HEK293T (cell line): ENCODE measurements around the gene AQP6.

Experiments
- CTCF ChIA-PET: fragments of 350-600 bp; formaldehyde crosslinking; extraction: SDS; loops from one replicate; lab custom pipeline; 2021; ENCODE audit warnings: antibody characterized with exemption, inconsistent platforms; lab: Yijun Ruan, JAX
- POLR2A ChIA-PET: fragments of 350-600 bp; formaldehyde crosslinking; extraction: SDS; loops from one replicate; lab custom pipeline; 2020; ENCODE audit warnings: antibody characterized with exemption, inconsistent platforms; lab: Yijun Ruan, JAX
- DNase-seq: peaks from one replicate; pipeline ENCODE4 v3.0.0; 2012; ENCODE audit warnings: mixed read lengths; ENCODE audit errors: extremely low spot score
- ARNT ChIP-seq: fragments of 450-650 bp; IDR thresholded peaks from 2 replicates; pipeline ENCODE4 v1.6.1; 2017; ENCODE audit warnings: mild to moderate bottlenecking
- BHLHE40 ChIP-seq: fragments of 450-650 bp; IDR thresholded peaks from 2 replicates; pipeline ENCODE4 v1.6.1; 2016; ENCODE audit warnings: mild to moderate bottlenecking, moderate library complexity, borderline replicate concordance
- CTBP1 ChIP-seq: fragments of 450-650 bp; IDR thresholded peaks from 2 replicates; pipeline ENCODE4 v1.6.1; 2016; ENCODE audit warnings: borderline replicate concordance
- ELF4 ChIP-seq: fragments of 450-650 bp; IDR thresholded peaks from 2 replicates; pipeline ENCODE4 v1.6.1; 2017; ENCODE audit warnings: antibody characterized with exemption
- FOXA1 ChIP-seq: fragments of 450-650 bp; IDR thresholded peaks from 2 replicates; pipeline ENCODE4 v1.6.1; 2016; ENCODE audit warnings: mild to moderate bottlenecking
- FOXK2 ChIP-seq: fragments of 450-650 bp; IDR thresholded peaks from 2 replicates; pipeline ENCODE4 v1.6.1; 2016; ENCODE audit warnings: mild to moderate bottlenecking
- FOXM1 ChIP-seq: fragments of 450-650 bp; IDR thresholded peaks from 2 replicates; pipeline ENCODE4 v1.6.1; 2017; ENCODE audit warnings: mild to moderate bottlenecking, borderline replicate concordance
- HDGF ChIP-seq: fragments of 450-650 bp; IDR thresholded peaks from 2 replicates; pipeline ENCODE4 v1.6.1; 2017; ENCODE audit warnings: antibody characterized with exemption, borderline replicate concordance
- L3MBTL2 ChIP-seq: fragments of 450-650 bp; conservative IDR thresholded peaks from 2 replicates; pipeline ENCODE4 v1.6.1; 2016; ENCODE audit warnings: mild to moderate bottlenecking
- LEF1 ChIP-seq: fragments of 450-650 bp; IDR thresholded peaks from 2 replicates; pipeline ENCODE4 v1.6.1; 2017; ENCODE audit warnings: mild to moderate bottlenecking, borderline replicate concordance
- NFRKB ChIP-seq: fragments of 450-650 bp; IDR thresholded peaks from 2 replicates; pipeline ENCODE4 v1.6.1; 2016; ENCODE audit warnings: mild to moderate bottlenecking, moderate library complexity
- SP1 ChIP-seq: fragments of 450-650 bp; IDR thresholded peaks from 2 replicates; pipeline ENCODE4 v1.6.1; 2017
- SUZ12 ChIP-seq: fragments of 450-650 bp; IDR thresholded peaks from 2 replicates; pipeline ENCODE4 v1.6.1; 2016; ENCODE audit warnings: mild to moderate bottlenecking
- TARDBP ChIP-seq: fragments of 450-650 bp; IDR thresholded peaks from 2 replicates; pipeline ENCODE4 v1.6.1; 2016
- ZNF384 ChIP-seq: fragments of 450-650 bp; IDR thresholded peaks from 2 replicates; pipeline ENCODE4 v1.6.1; 2016
- TF ChIP-seq, protein P1 (sequence below): fragments of 450-650 bp; IDR thresholded peaks from 2 replicates; pipeline ENCODE4 v1.6.1; 2016

AQP6 gene, protein sequence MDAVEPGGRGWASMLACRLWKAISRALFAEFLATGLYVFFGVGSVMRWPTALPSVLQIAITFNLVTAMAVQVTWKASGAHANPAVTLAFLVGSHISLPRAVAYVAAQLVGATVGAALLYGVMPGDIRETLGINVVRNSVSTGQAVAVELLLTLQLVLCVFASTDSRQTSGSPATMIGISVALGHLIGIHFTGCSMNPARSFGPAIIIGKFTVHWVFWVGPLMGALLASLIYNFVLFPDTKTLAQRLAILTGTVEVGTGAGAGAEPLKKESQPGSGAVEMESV

DNA sequence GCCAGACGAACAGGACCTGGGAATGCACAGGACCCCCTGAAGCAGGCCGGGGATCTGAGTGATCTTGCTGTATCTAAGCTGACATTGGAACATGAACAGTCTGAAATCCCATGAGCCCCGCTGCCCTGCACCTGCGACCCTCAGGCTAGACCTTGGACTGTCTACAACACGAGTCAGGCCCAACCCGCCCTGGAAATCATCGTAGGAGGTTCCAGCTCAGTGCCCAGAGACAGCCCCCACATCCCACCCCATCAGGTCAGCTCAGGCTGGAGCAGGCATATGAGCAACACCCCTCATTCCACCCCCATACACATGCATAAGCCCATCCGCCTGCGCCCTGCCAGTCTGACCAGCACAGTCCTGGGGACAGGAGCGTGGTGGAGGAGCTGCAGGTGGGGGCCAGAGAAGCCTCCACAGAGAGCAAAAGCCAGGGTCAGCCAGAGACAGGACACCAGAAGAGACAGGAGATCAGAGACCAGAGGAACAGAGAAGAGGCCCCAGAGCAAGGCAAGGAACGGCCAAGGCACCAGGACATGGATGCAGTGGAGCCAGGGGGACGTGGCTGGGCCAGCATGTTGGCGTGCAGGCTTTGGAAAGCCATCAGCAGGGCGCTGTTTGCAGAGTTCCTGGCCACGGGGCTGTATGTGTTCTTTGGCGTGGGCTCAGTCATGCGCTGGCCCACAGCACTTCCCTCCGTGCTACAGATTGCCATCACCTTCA is at the start of gene AQP6:
TSS of gene AQP6 (plus strand) at position 307 of the 720 bp plus-strand sequence. CDS start at position 534, 227 bp downstream.
- no peak for DNase-seq
- TF ChIP-seq, protein P1, sequence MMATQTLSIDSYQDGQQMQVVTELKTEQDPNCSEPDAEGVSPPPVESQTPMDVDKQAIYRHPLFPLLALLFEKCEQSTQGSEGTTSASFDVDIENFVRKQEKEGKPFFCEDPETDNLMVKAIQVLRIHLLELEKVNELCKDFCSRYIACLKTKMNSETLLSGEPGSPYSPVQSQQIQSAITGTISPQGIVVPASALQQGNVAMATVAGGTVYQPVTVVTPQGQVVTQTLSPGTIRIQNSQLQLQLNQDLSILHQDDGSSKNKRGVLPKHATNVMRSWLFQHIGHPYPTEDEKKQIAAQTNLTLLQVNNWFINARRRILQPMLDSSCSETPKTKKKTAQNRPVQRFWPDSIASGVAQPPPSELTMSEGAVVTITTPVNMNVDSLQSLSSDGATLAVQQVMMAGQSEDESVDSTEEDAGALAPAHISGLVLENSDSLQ, result no peak
- TF ChIP-seq HDGF (no peak), CTBP1 (no peak), BHLHE40 (no peak), TARDBP (no peak), FOXM1 (no peak)
- CTCF ChIA-PET, result no interaction called here
- POLR2A ChIA-PET, result no interaction called here

DNA sequence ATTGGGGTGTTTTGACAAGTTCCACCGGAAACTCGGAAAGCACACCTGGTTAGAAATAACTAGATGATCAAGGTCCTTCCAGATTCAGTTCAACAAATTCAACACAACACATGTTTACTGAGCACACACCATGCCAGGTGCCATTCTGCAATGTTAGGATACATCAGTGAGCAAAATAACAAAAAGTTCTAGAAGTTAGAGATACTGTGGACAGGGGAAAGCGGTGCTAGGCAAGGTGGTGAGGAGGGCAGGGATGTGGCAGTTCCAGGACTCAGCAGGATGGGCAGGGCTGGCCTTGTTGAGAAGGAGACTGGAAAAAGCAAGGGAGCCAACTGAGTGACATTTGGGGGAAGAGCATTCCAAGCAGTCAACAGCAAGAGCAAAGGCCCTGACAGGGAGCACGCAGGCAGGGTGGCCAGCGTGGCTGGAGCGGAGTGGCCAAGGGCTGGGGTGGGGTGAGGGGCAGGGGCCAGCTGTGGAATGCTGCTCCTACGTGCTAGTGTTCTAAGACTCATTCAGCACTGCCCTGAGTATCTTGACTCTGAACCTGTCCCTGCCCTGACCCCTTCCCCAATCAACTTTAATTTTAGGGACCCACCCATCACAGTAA is 49.6 kb upstream of the AQP6 start:
- ChIA-PET POLR2A (no interaction called here), CTCF (no interaction called here)
- no peak for TF ChIP-seq TARDBP
- no peak for TF ChIP-seq ELF4
- TF ChIP-seq NFRKB, result no peak
- TF ChIP-seq LEF1, result no peak
- no peak for TF ChIP-seq ARNT
- TF ChIP-seq HDGF, result no peak
- no peak for TF ChIP-seq L3MBTL2
- no peak for TF ChIP-seq FOXK2
- DNase-seq, result no peak

DNA sequence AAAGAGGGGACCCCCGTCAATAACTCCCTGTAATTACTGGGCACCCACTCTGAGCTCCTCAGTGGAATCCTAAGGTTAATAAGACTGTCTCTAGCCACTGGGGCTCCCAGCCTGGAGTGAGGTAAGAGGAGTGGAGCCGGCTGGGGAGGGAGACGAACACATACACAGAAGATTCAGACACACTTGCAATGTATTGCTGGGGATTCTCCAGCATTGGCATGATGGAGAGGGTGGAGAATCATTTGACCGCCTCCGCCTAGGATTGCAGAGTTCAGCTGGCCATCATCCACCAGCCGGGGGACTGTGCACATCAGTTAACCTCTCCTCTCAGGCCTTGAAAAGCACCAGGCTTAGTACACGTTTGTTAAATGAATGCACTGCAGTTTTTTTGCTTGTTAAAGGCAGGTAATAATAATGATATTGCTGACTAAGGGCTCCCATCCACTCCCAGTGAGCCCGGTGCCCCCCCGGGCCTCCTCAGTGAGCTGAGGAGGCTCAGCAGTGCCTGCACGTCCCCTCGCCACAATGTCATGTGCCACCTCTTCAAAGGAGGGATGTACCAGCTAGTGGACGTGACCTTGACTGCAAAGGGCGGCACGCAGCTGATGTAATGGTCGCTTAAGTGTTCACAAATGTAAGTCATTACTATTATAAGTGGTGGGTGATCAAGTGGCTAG is 48.7 kb upstream of the AQP6 start:
- no peak for DNase-seq
- TF ChIP-seq FOXA1, result no peak
- TF ChIP-seq ELF4, result no peak
- TF ChIP-seq SP1, result no peak
- TF ChIP-seq ZNF384, result no peak
- no peak for TF ChIP-seq CTBP1
- TF ChIP-seq ARNT, result no peak
- TF ChIP-seq TARDBP, result no peak
- TF ChIP-seq, protein P1, result no peak
- no peak for TF ChIP-seq FOXM1
- ChIA-PET CTCF (no interaction called here), POLR2A (no interaction called here)

DNA sequence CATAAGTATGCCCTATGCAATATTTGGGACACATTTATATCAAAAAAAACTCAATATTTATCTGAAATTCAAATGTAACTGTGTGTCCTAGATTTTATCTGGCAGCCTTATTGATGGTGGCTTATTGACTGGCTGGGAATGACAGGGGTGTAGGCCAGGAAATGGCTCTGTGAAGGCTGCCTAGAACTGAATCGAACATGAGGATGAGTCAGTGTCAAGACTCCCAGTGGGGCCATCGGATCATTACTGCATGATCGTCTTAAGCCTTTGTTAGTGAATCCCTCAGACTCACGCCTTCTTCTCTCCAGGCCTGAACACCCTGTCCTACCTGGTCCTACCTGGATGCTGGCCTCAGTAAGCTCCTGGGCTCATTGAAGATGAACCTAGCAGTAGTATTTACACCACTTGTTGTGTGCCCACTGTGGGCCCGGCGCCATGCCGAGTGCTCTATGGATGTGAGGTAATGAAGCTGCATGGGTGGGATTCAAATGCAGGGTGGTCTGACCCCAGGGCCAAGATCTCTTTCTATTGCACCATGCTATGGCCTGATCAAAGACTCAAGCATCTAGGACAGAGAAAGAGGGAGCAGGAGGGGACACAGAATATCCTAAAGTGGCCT is 48.0 kb upstream of the AQP6 start:
- no peak for DNase-seq
- POLR2A ChIA-PET, result no interaction called here
- CTCF ChIA-PET, result no interaction called here
- TF ChIP-seq L3MBTL2 (no peak), LEF1 (no peak), BHLHE40 (no peak), TARDBP (no peak), SP1 (no peak), SUZ12 (no peak), ZNF384 (no peak), FOXK2 (no peak), ELF4 (no peak), NFRKB (no peak), CTBP1 (no peak), FOXA1 (no peak), HDGF (no peak)
- TF ChIP-seq, protein P1, result no peak

DNA sequence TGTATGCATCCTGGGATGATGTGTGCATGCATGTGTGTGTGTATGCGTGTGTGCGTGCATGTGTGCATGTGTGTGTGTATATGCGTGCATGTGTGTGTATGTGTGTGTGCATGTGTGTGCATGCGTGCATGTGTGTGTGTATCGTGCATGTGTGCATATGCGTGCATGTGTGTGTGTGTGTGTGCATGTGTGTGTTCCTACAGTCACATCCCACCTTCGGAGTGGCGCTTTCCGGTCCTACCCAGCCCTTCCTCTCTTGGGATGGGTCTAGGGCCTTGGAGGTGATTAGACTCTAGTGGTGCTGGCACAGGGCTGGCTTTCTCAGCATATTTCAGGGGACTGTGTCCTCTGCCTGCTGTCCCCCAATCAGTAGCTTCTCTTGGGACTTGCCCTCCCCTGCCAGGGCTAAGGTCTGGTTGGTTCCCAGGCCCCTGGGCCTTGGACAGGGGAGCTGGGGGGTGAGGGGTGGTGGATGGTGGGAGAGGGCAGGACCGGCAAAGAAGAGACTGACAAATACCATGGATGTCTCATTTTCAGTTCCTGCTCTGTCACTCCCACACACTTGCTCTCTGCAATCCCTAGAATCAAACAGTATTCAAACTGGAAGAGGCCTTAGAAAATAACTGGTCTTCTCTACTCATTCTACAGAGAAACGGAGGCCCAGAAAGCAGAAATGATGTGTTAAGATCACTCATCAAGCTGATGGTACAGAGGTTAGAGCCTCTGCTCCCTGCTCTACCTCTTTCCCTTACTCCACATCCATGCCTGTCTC is 47.1 kb upstream of the AQP6 start:
- ChIA-PET CTCF (interaction anchor here (2.5 kb wide), 1 partner anchor 20 kb away, joined by 11 read pairs; no protein-coding TSS in a partner anchor), POLR2A (no interaction called here)
- no peak for DNase-seq
- no peak for TF ChIP-seq SP1
- no peak for TF ChIP-seq FOXK2
- no peak for TF ChIP-seq LEF1
- no peak for TF ChIP-seq FOXM1
- TF ChIP-seq TARDBP, result no peak
